Measurements from ENCODE around the gene STARD3NL.
A peak's percentile ranks its signal among the peaks of the same experiment; 100 is the strongest.
"Not testable (repeated sequence)": the region's sequence is repeated elsewhere in the genome, so short reads cannot be mapped to it uniquely, and the experiment has no call there.

Gene STARD3NL

GRCh38 chr7:38178004-38178694, at the start of gene STARD3NL:
Gene STARD3NL (plus strand): TSS chr7:38178245. CDS start chr7:38207505, 29,260 bp downstream.
- peak; percentile 96 for DNase-seq

GRCh38 chr7:38129162-38129561, 48.9 kb upstream of the STARD3NL start:
- DNase-seq: no peak

- DNase-seq: no peak
Measured at GRCh38 chr7:38129579-38129978, 48.5 kb upstream of the STARD3NL start.

- DNase-seq: no peak
Measured at GRCh38 chr7:38138171-38138570, 39.9 kb upstream of the STARD3NL start.

- no peak for DNase-seq
Measured at GRCh38 chr7:38141187-38141586, 36.9 kb upstream of the STARD3NL start.

- no peak for DNase-seq
Measured at GRCh38 chr7:38142736-38143135, 35.3 kb upstream of the STARD3NL start.

GRCh38 chr7:38147005-38147404, 31.0 kb upstream of the STARD3NL start:
- no peak for DNase-seq

GRCh38 chr7:38151556-38151955, 26.5 kb upstream of the STARD3NL start:
- DNase-seq: no peak

GRCh38 chr7:38153515-38153914, 24.5 kb upstream of the STARD3NL start:
- no peak for DNase-seq

- DNase-seq: no peak
Measured at GRCh38 chr7:38154278-38154677, 23.8 kb upstream of the STARD3NL start.

GRCh38 chr7:38160003-38160571, 18.0 kb upstream of the STARD3NL start:
- no peak for DNase-seq

GRCh38 chr7:38162036-38162435, 16.0 kb upstream of the STARD3NL start:
- no peak for DNase-seq

- no peak for DNase-seq
Measured at GRCh38 chr7:38163671-38164070, 14.4 kb upstream of the STARD3NL start.

- no peak for DNase-seq
Measured at GRCh38 chr7:38168890-38169570, 9.0 kb upstream of the STARD3NL start.

- no peak for DNase-seq
Measured at GRCh38 chr7:38169847-38170246, 8.2 kb upstream of the STARD3NL start.

- no peak for DNase-seq
Measured at GRCh38 chr7:38171623-38172391, 6.2 kb upstream of the STARD3NL start.

GRCh38 chr7:38175547-38175946, 2.5 kb upstream of the STARD3NL start:
- DNase-seq: not testable (repeated sequence)

GRCh38 chr7:38177621-38178003, 433 bp upstream of the STARD3NL start:
- no peak for DNase-seq

GRCh38 chr7:38178695-38179344, 775 bp downstream of the STARD3NL start:
- no peak for DNase-seq

- no peak for DNase-seq
Measured at GRCh38 chr7:38179776-38180226, 1.8 kb downstream of the STARD3NL start.

- DNase-seq: no peak
Measured at GRCh38 chr7:38181111-38181510, 3.1 kb downstream of the STARD3NL start.

- DNase-seq: no peak
Measured at GRCh38 chr7:38182450-38182849, 4.4 kb downstream of the STARD3NL start.
